B cell (primary cell): Measurements from ENCODE around the gene RAD50. TPM values are rescaled to one million over a fixed set of nuclear protein-coding genes. Genes with fewer than 3 reads are reported as not detected.

Experiments used
- ATAC-seq: fragments of 200-7000 bp; cut with Tn5 transposase; one replicate; pipeline ENCODE4 v1.10.0; 2021; ENCODE audit warnings: low read depth, mild to moderate bottlenecking, moderate number of reproducible peaks, moderate library complexity
- CTCF ChIA-PET: fragments of 350-600 bp; sonication (Branson Sonifier 250); formaldehyde crosslinking; loops from one replicate; lab custom pipeline; 2021; ENCODE audit warnings: antibody characterized with exemption, inconsistent platforms; lab: Charles Lee
- POLR2A ChIA-PET: fragments of 350-600 bp; sonication (Branson Sonifier 250); formaldehyde crosslinking; loops from one replicate; lab custom pipeline; 2021; ENCODE audit warnings: antibody characterized with exemption; lab: Charles Lee
- DNase-seq: peaks from one replicate; pipeline ENCODE4 v3.0.0; 2013
- H2AFZ ChIP-seq: 2 replicates; pipeline ENCODE4 v1.6.1; 2012; ENCODE audit warnings: mild to moderate bottlenecking, low read depth, low read length; ENCODE audit not compliant: insufficient read depth, poor library complexity, severe bottlenecking
- H3K27ac ChIP-seq, 2 donors: 1 replicate in 1 of 2; 2 replicates in 1 of 2; pipeline ENCODE4 v1.5.1; 2012 to 2013; ENCODE audit warnings: low read length in 2 of 2, mild to moderate bottlenecking in 2 of 2, moderate library complexity in 1 of 2
- H3K27me3 ChIP-seq, 4 experiments: fragments of 200-600 bp in 1 of 4; sonication (generic) in 1 of 4; replicated peaks in 1 of 4; 1 replicate in 2 of 4; 2 replicates in 2 of 4; pipeline versions ENCODE4 v1.6.1 to v1.7.0; 2013 to 2016; ENCODE audit warnings: low read length in 3 of 4, mild to moderate bottlenecking in 2 of 4, mixed read lengths in 1 of 4, moderate library complexity in 1 of 4; ENCODE audit not compliant: insufficient read depth in 4 of 4, control insufficient read depth in 3 of 4; ENCODE audit errors: control extremely low read depth in 1 of 4
- H3K36me3 ChIP-seq, 2 experiments: replicated peaks in 1 of 2; 1 replicate in 1 of 2; 2 replicates in 1 of 2; pipeline versions ENCODE4 v1.6.1 to v1.7.1; 2013; ENCODE audit warnings: low read length in 1 of 2; ENCODE audit not compliant: insufficient read depth in 2 of 2, control insufficient read depth in 1 of 2; ENCODE audit errors: control extremely low read depth in 1 of 2, extremely low read depth in 1 of 2
- H3K4me1 ChIP-seq, 2 donors: fragments of 200-600 bp in 1 of 2; sonication (generic) in 1 of 2; 1 replicate in 1 of 2; 2 replicates in 1 of 2; pipeline versions ENCODE4 v1.5.1 to v1.6.1; 2013 to 2017; ENCODE audit warnings: low read length in 2 of 2; ENCODE audit not compliant: control insufficient read depth in 2 of 2, insufficient read depth in 2 of 2
- H3K4me2 ChIP-seq: replicated peaks from 2 replicates; pipeline ENCODE3; 2012; ENCODE audit warnings: mild to moderate bottlenecking, low read depth, low read length; ENCODE audit not compliant: poor library complexity, severe bottlenecking
- H3K4me3 ChIP-seq, 5 experiments: fragments of 200-600 bp in 1 of 5; sonication (generic) in 1 of 5; 1 replicate in 3 of 5; 2 replicates in 2 of 5; pipeline versions ENCODE4 v1.5.1 to v1.7.0; 2011 to 2016; ENCODE audit warnings: low read length in 4 of 5, mild to moderate bottlenecking in 4 of 5, low read depth in 2 of 5, control low read depth in 1 of 5, moderate library complexity in 1 of 5; ENCODE audit not compliant: insufficient read depth in 1 of 5; ENCODE audit errors: control extremely low read depth in 1 of 5, extremely low read depth in 1 of 5
- H3K79me2 ChIP-seq: fragments of 200-600 bp; sonication (generic); one replicate; pipeline ENCODE4 v1.6.0; 2016; ENCODE audit warnings: low read length; ENCODE audit not compliant: control insufficient read depth, insufficient read depth
- H3K9ac ChIP-seq: fragments of 200-600 bp; sonication (generic); 2 replicates; pipeline ENCODE4 v1.6.1; 2017; ENCODE audit warnings: mild to moderate bottlenecking, low read length, moderate library complexity
- H3K9me3 ChIP-seq, 3 donors: one replicate each; pipeline versions ENCODE4 v1.6.1 to v1.7.1; 2013; ENCODE audit warnings: low read length in 2 of 3; ENCODE audit not compliant: control insufficient read depth in 2 of 3, insufficient read depth in 1 of 3; ENCODE audit errors: control extremely low read depth in 1 of 3
- H4K20me1 ChIP-seq: 2 replicates; pipeline ENCODE4 v1.6.0; 2012; ENCODE audit warnings: mild to moderate bottlenecking, low read length; ENCODE audit not compliant: insufficient read depth, control insufficient read depth, poor library complexity, severe bottlenecking
- H3K27ac Mint-ChIP-seq: one replicate; pipeline ENCODE4 v1.8.0; 2021; ENCODE audit warnings: mixed read lengths
- H3K27me3 Mint-ChIP-seq: one replicate; pipeline ENCODE4 v1.8.0; 2021; ENCODE audit warnings: mixed read lengths
- H3K4me1 Mint-ChIP-seq: one replicate; pipeline ENCODE4 v1.8.0; 2021; ENCODE audit warnings: mixed read lengths
- H3K4me3 Mint-ChIP-seq: one replicate; pipeline ENCODE4 v1.8.0; 2021; ENCODE audit warnings: mixed read lengths
- H3K9me3 Mint-ChIP-seq: one replicate; pipeline ENCODE4 v1.8.0; 2022; ENCODE audit warnings: mixed read lengths; ENCODE audit not compliant: insufficient read depth
- CTCF ChIP-seq: fragments of 200-600 bp; IDR thresholded peaks from one replicate; pipeline ENCODE4 v1.8.0; 2022; ENCODE audit warnings: antibody characterized with exemption, mild to moderate bottlenecking
- EZH2 ChIP-seq: IDR thresholded peaks from 2 replicates; pipeline ENCODE4 v1.6.1; 2012; ENCODE audit warnings: borderline replicate concordance, low read depth, mild to moderate bottlenecking, moderate library complexity, low read length; ENCODE audit not compliant: insufficient read depth, poor library complexity, severe bottlenecking
- WGBS: methylation state at CpG from one replicate; pipeline ENCODE4 v1.1.5; 2013; ENCODE audit warnings: missing lambda C conversion rate; ENCODE audit not compliant: insufficient coverage; 5-methylcytosine and 5-hydroxymethylcytosine counted together
- intact Hi-C: fragments of 100-400 bp; cut with micrococcal nuclease; formaldehyde crosslinking; loops from one replicate; pipeline ENCODE4 v1.10.0; 2022
- polyA plus RNA-seq: library from polyadenylated mRNA; depleted of rRNA; stranded (reverse); fragments of >200 nt; gene quantifications from 2 replicates; pipeline ENCODE4 v1.2.3, GENCODE V29; 2012
- total RNA-seq, 2 donors: library from RNA; stranded (reverse); fragments of 120-200 nt in 1 of 2; gene quantifications; 1 replicate in 1 of 2; 2 replicates in 1 of 2; pipeline versions ENCODE4 v1.2.3 to v1.2.4, GENCODE V29; 2013 to 2022

Gene RAD50
- total and polyA plus RNA-seq, 2 donors (not counting 1 experiment from before 2014, with no cell fraction given) = 11.2 to 32.7 TPM

- Mint-ChIP-seq H3K9me3 (no peaks in the 10 kb centered on the region), H3K4me1 (no peaks in the 10 kb centered on the region), H3K4me3 (no peak overlapping the region), H3K27ac (no peak overlapping the region), H3K27me3 (no peaks in the 10 kb centered on the region)
- no peaks in the 10 kb centered on the region for H4K20me1 ChIP-seq
- H3K36me3 ChIP-seq = peaks cover 11 to 28% of the 10 kb centered on the region in 2 experiments
- ChIA-PET CTCF (no interaction called here), POLR2A (no interaction called here)
- DNase-seq (no peak), ATAC-seq (no peak)
- no peak overlapping the region for H3K27ac ChIP-seq
- H3K9me3 ChIP-seq = no peaks in the 10 kb centered on the region
- no peak overlapping the region for H3K4me2 ChIP-seq
- intact Hi-C loops = no loop called here
- no peak overlapping the region for H3K4me3 ChIP-seq
- H3K79me2 ChIP-seq = no peaks in the 10 kb centered on the region
- H3K4me1 ChIP-seq = no peaks in the 10 kb centered on the region
- H2AFZ ChIP-seq = no peak overlapping the region
- no peaks in the 10 kb centered on the region for H3K27me3 ChIP-seq
- TF ChIP-seq EZH2 (no peak), CTCF (no peak)
- H3K9ac ChIP-seq = no peak overlapping the region
Observed at GRCh38 chr5:132622608-132623007, 65.8 kb downstream of the RAD50 start.

GRCh38 chr5:132627470-132627869, 70.7 kb downstream of the RAD50 start:
- Histone ChIP-seq H3K36me3 (peaks cover 9 to 13% of the 10 kb centered on the region in 2 experiments), H3K27me3 (no peaks in the 10 kb centered on the region), H3K4me3 (no peak overlapping the region), H3K4me1 (no peaks in the 10 kb centered on the region), H3K9me3 (no peaks in the 10 kb centered on the region), H3K9ac (no peak overlapping the region), H3K4me2 (no peak overlapping the region), H2AFZ (no peak overlapping the region), H4K20me1 (no peaks in the 10 kb centered on the region), H3K79me2 (no peaks in the 10 kb centered on the region), H3K27ac (no peak overlapping the region)
- Mint-ChIP-seq H3K4me3 (no peak overlapping the region), H3K9me3 (no peaks in the 10 kb centered on the region), H3K4me1 (no peaks in the 10 kb centered on the region), H3K27ac (no peak overlapping the region), H3K27me3 (no peaks in the 10 kb centered on the region)
- ChIA-PET POLR2A (no interaction called here), CTCF (no interaction called here)
- ATAC-seq = no peak
- TF ChIP-seq EZH2 = no peak
- no peak for TF ChIP-seq CTCF
- intact Hi-C loops = no loop called here
- WGBS = 100% methylated on average over 2 of the region's 2 CpGs
- no peak for DNase-seq
